ENCODE measurements around the gene GNB1L.

The GNB1L gene

GRCh38 chr22:19898831-19899567 is 44.3 kb upstream of the GNB1L start:
- H3K79me1 ChIP-seq (ENCODE audit: low read depth, low read length): no peaks in the 10 kb centered on the region
- H3K18ac ChIP-seq (ENCODE audit: low read length): peak overlapping the region; percentile 67
- peaks cover 0 to 1% (median 0%) of the 10 kb centered on the region in 3 experiments for H3K27me3 ChIP-seq (ENCODE audit: control insufficient read depth in 3 of 3, insufficient read depth in 3 of 3, low read depth in 1 of 3, low read length in 3 of 3)
- H3K4ac ChIP-seq (ENCODE audit: low read length): no peak overlapping the region
- peak overlapping the region; percentile 29 for H2AK5ac ChIP-seq (ENCODE audit: low read depth, low read length)
- H2BK5ac ChIP-seq (ENCODE audit: low read length): no peak overlapping the region
- peaks cover 20 to 29% of the 10 kb centered on the region in 2 donors for H3K4me1 ChIP-seq (ENCODE audit: control insufficient read depth in 2 of 2, insufficient read depth in 1 of 2, low read depth in 1 of 2, low read length in 2 of 2)
- no peak overlapping the region for H3K4me3 ChIP-seq (ENCODE audit: low read length in 2 of 2)
- H2BK120ac ChIP-seq (ENCODE audit: low read depth, low read length): no peak overlapping the region
- no peak overlapping the region for H3K14ac ChIP-seq (ENCODE audit: low read length)
- no peak overlapping the region for H3K27ac ChIP-seq (replicated peaks; ENCODE audit: low read length)
- H2AFZ ChIP-seq (ENCODE audit: low read length): no peak overlapping the region
- H3K9me3 ChIP-seq (replicated peaks in 1 of 2; ENCODE audit: control insufficient read depth in 2 of 2, insufficient read depth in 1 of 2, low read depth in 1 of 2, low read length in 2 of 2): no peaks in the 10 kb centered on the region
- no CpG with 5 or more reads among the region's 16 CpGs for WGBS, 2 donors (ENCODE audit: extremely low coverage in 2 of 2, insufficient read length in 2 of 2, insufficient replicate concordance in 1 of 2)
- no peak overlapping the region for H4K91ac ChIP-seq (ENCODE audit: low read depth, low read length, poor library complexity)
- H3K23ac ChIP-seq (ENCODE audit: low read depth, low read length, poor library complexity): no peak overlapping the region
- H2BK15ac ChIP-seq (ENCODE audit: low read length): no peak overlapping the region
- H3K4me2 ChIP-seq (ENCODE audit: insufficient read depth, low read length, poor library complexity, severe bottlenecking): no peak overlapping the region
- no peak overlapping the region for H3K9ac ChIP-seq (ENCODE audit: low read depth, low read length, poor library complexity)
- no peak for DNase-seq (ENCODE audit: low spot score)
- no peaks in the 10 kb centered on the region for H3K36me3 ChIP-seq (replicated peaks in 1 of 2; ENCODE audit: control insufficient read depth in 2 of 2, insufficient read depth in 2 of 2, low read length in 2 of 2)
- peak overlapping the region; percentile 53 for H4K8ac ChIP-seq (ENCODE audit: low read depth, low read length)
- peak overlapping the region; percentile 64 for H2BK12ac ChIP-seq (ENCODE audit: low read length)

GRCh38 chr22:19898145-19898544 is 43.5 kb upstream of the GNB1L start:
- Histone ChIP-seq H3K9me3 (replicated peaks in 1 of 2; ENCODE audit: control insufficient read depth in 2 of 2, insufficient read depth in 1 of 2, low read depth in 1 of 2, low read length in 2 of 2) (no peaks in the 10 kb centered on the region), H4K91ac (ENCODE audit: low read depth, low read length, poor library complexity) (no peak overlapping the region), H3K9ac (ENCODE audit: low read depth, low read length, poor library complexity) (no peak overlapping the region), H3K4me3 (ENCODE audit: low read length in 2 of 2) (no peak overlapping the region), H3K27me3 (ENCODE audit: control insufficient read depth in 3 of 3, insufficient read depth in 3 of 3, low read depth in 1 of 3, low read length in 3 of 3) (no peaks in the 10 kb centered on the region), H2BK15ac (ENCODE audit: low read length) (peak overlapping the region; percentile 60), H3K4me1 (ENCODE audit: control insufficient read depth in 2 of 2, insufficient read depth in 1 of 2, low read depth in 1 of 2, low read length in 2 of 2) (peaks cover 15 to 25% of the 10 kb centered on the region in 2 donors), H2BK5ac (ENCODE audit: low read length) (no peak overlapping the region), H2AFZ (ENCODE audit: low read length) (no peak overlapping the region), H3K4ac (ENCODE audit: low read length) (no peak overlapping the region), H2AK5ac (ENCODE audit: low read depth, low read length) (peak overlapping the region; percentile 76), H3K79me1 (ENCODE audit: low read depth, low read length) (peaks cover 3% of the 10 kb centered on the region), H3K27ac (replicated peaks; ENCODE audit: low read length) (no peak overlapping the region), H4K8ac (ENCODE audit: low read depth, low read length) (no peak overlapping the region), H3K23ac (ENCODE audit: low read depth, low read length, poor library complexity) (peak overlapping the region; percentile 67), H3K4me2 (ENCODE audit: insufficient read depth, low read length, poor library complexity, severe bottlenecking) (no peak overlapping the region), H3K18ac (ENCODE audit: low read length) (no peak overlapping the region), H2BK12ac (ENCODE audit: low read length) (no peak overlapping the region), H3K36me3 (replicated peaks in 1 of 2; ENCODE audit: control insufficient read depth in 2 of 2, insufficient read depth in 2 of 2, low read length in 2 of 2) (no peaks in the 10 kb centered on the region), H2BK120ac (ENCODE audit: low read depth, low read length) (no peak overlapping the region), H3K14ac (ENCODE audit: low read length) (no peak overlapping the region)
- WGBS, 2 donors (ENCODE audit: extremely low coverage in 2 of 2, insufficient read length in 2 of 2, insufficient replicate concordance in 1 of 2): no CpG with 5 or more reads among the region's 7 CpGs
- DNase-seq (ENCODE audit: low spot score): no peak

GRCh38 chr22:19897726-19898125 is 43.1 kb upstream of the GNB1L start:
- peak overlapping the region; percentile 60 for H2BK15ac ChIP-seq (ENCODE audit: low read length)
- no peak overlapping the region for H2BK120ac ChIP-seq (ENCODE audit: low read depth, low read length)
- H3K14ac ChIP-seq (ENCODE audit: low read length): peak overlapping the region; percentile 10
- H3K23ac ChIP-seq (ENCODE audit: low read depth, low read length, poor library complexity): peak overlapping the region; percentile 60
- H3K79me1 ChIP-seq (ENCODE audit: low read depth, low read length): peaks cover 3% of the 10 kb centered on the region
- H4K8ac ChIP-seq (ENCODE audit: low read depth, low read length): no peak overlapping the region
- H3K4me3 ChIP-seq (ENCODE audit: low read length in 2 of 2): no peak overlapping the region
- H3K18ac ChIP-seq (ENCODE audit: low read length): peak overlapping the region; percentile 56
- H2AK5ac ChIP-seq (ENCODE audit: low read depth, low read length): peak overlapping the region; percentile 76
- no CpG with 5 or more reads among the region's 16 CpGs for WGBS, 2 donors (ENCODE audit: extremely low coverage in 2 of 2, insufficient read length in 2 of 2, insufficient replicate concordance in 1 of 2)
- no peak overlapping the region for H3K27ac ChIP-seq (replicated peaks; ENCODE audit: low read length)
- H4K91ac ChIP-seq (ENCODE audit: low read depth, low read length, poor library complexity): no peak overlapping the region
- no peak for DNase-seq (ENCODE audit: low spot score)
- peaks cover 15 to 25% of the 10 kb centered on the region in 2 donors for H3K4me1 ChIP-seq (ENCODE audit: control insufficient read depth in 2 of 2, insufficient read depth in 1 of 2, low read depth in 1 of 2, low read length in 2 of 2)
- H3K27me3 ChIP-seq (ENCODE audit: control insufficient read depth in 3 of 3, insufficient read depth in 3 of 3, low read depth in 1 of 3, low read length in 3 of 3): no peaks in the 10 kb centered on the region
- H3K9me3 ChIP-seq (replicated peaks in 1 of 2; ENCODE audit: control insufficient read depth in 2 of 2, insufficient read depth in 1 of 2, low read depth in 1 of 2, low read length in 2 of 2): no peaks in the 10 kb centered on the region
- H3K4ac ChIP-seq (ENCODE audit: low read length): no peak overlapping the region
- H2BK12ac ChIP-seq (ENCODE audit: low read length): peak overlapping the region; percentile 28
- no peak overlapping the region for H3K4me2 ChIP-seq (ENCODE audit: insufficient read depth, low read length, poor library complexity, severe bottlenecking)
- H2AFZ ChIP-seq (ENCODE audit: low read length): no peak overlapping the region
- no peak overlapping the region for H3K9ac ChIP-seq (ENCODE audit: low read depth, low read length, poor library complexity)
- H3K36me3 ChIP-seq (replicated peaks in 1 of 2; ENCODE audit: control insufficient read depth in 2 of 2, insufficient read depth in 2 of 2, low read length in 2 of 2): no peaks in the 10 kb centered on the region
- H2BK5ac ChIP-seq (ENCODE audit: low read length): no peak overlapping the region

GRCh38 chr22:19896665-19897355 is 42.1 kb upstream of the GNB1L start:
- Histone ChIP-seq H3K79me1 (ENCODE audit: low read depth, low read length) (peaks cover 3% of the 10 kb centered on the region), H4K91ac (ENCODE audit: low read depth, low read length, poor library complexity) (peak overlapping the region; percentile 61)
- no CpG with 5 or more reads among the region's 15 CpGs for WGBS, 2 donors (ENCODE audit: extremely low coverage in 2 of 2, insufficient read length in 2 of 2, insufficient replicate concordance in 1 of 2)

More at GRCh38 chr22:19896665-19897355, 42.1 kb upstream of the GNB1L start:
- H2AK5ac ChIP-seq (ENCODE audit: low read depth, low read length): peak overlapping the region; percentile 94
- H3K4me3 ChIP-seq (ENCODE audit: low read length in 2 of 2): no peak overlapping the region
- no peaks in the 10 kb centered on the region for H3K9me3 ChIP-seq (replicated peaks in 1 of 2; ENCODE audit: control insufficient read depth in 2 of 2, insufficient read depth in 1 of 2, low read depth in 1 of 2, low read length in 2 of 2)
- H3K4me2 ChIP-seq (ENCODE audit: insufficient read depth, low read length, poor library complexity, severe bottlenecking): no peak overlapping the region
- H3K4me1 ChIP-seq (ENCODE audit: control insufficient read depth in 2 of 2, insufficient read depth in 1 of 2, low read depth in 1 of 2, low read length in 2 of 2): peaks cover 20 to 27% of the 10 kb centered on the region in 2 donors
- H2AFZ ChIP-seq (ENCODE audit: low read length): no peak overlapping the region
- H2BK5ac ChIP-seq (ENCODE audit: low read length): peak overlapping the region; percentile 39
- peak overlapping the region; percentile 60 for H3K23ac ChIP-seq (ENCODE audit: low read depth, low read length, poor library complexity)
- peak overlapping the region; percentile 77 for H3K14ac ChIP-seq (ENCODE audit: low read length)
- no peak overlapping the region for H3K27ac ChIP-seq (replicated peaks; ENCODE audit: low read length)
- no peak overlapping the region for H4K8ac ChIP-seq (ENCODE audit: low read depth, low read length)
- H2BK120ac ChIP-seq (ENCODE audit: low read depth, low read length): peak overlapping the region; percentile 53
- H2BK12ac ChIP-seq (ENCODE audit: low read length): peak overlapping the region; percentile 53
- H3K18ac ChIP-seq (ENCODE audit: low read length): peak overlapping the region; percentile 84
- DNase-seq (ENCODE audit: low spot score): no peak
- H3K4ac ChIP-seq (ENCODE audit: low read length): peak overlapping the region; percentile 55
- H3K27me3 ChIP-seq (ENCODE audit: control insufficient read depth in 3 of 3, insufficient read depth in 3 of 3, low read depth in 1 of 3, low read length in 3 of 3): no peaks in the 10 kb centered on the region
- H3K36me3 ChIP-seq (replicated peaks in 1 of 2; ENCODE audit: control insufficient read depth in 2 of 2, insufficient read depth in 2 of 2, low read length in 2 of 2): no peaks in the 10 kb centered on the region
- peak overlapping the region; percentile 72 for H2BK15ac ChIP-seq (ENCODE audit: low read length)
- H3K9ac ChIP-seq (ENCODE audit: low read depth, low read length, poor library complexity): peak overlapping the region; percentile 26
